ENCODE data around the gene KDELR3. TPM values are rescaled to one million over a fixed set of nuclear protein-coding genes. Genes with fewer than 3 reads are reported as not detected.

KDELR3 gene
- total and polyA plus RNA-seq, 10 of the 15 experiments (the other 5 are each of a cell fraction or from before 2014, with no cell fraction given): 0.15 to 0.98 (median 0.25) TPM; not detected in 1

DNA sequence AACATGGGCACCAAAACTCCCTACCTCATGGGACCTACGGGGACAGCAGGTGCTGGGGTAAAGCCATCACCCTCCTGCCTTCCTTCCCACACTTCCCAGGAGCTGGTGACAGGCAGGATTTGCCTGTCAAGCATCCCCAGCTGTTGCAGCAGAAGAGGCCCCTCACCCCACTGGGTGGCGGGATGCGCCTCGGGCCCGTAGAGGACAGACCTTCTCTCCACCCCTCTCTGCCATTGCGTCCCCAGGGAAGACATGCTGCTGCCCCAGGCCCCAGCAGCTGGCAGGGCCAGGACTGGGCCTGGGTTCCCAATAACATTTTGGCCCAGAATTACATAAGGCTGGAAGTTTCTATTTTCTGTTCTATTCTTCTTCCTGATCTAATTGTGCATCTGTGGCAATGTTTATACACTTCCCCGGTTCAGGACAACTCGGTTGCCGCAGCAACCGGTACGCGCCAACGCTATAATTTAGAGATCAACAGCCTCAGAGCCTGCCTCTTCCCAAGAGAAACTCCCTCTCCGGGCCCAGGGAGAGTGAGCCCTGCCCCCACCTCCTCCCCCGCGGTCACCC, 38.3 kb upstream of the KDELR3 start:
- CTCF ChIA-PET: no interaction called here
- Histone ChIP-seq H3K27me3 (replicated peaks in 1 of 2; ENCODE audit: control insufficient read depth in 2 of 2, insufficient read depth in 2 of 2, low read length in 1 of 2) (peaks cover 0 to 4% of the 10 kb centered on the region in 2 experiments; a peak in 2 of 4 replicates), H3K36me3 (ENCODE audit: control insufficient read depth in 2 of 2, insufficient read depth in 2 of 2, low read length in 1 of 2) (no peaks in the 10 kb centered on the region), H3K27ac (ENCODE audit: control insufficient read depth, insufficient read depth) (no peak overlapping the region), H3K4me2 (ENCODE audit: control insufficient read depth, insufficient read depth) (no peak overlapping the region), H2AFZ (ENCODE audit: control insufficient read depth, low read depth, low read length) (no peak overlapping the region), H4K20me1 (ENCODE audit: control insufficient read depth, insufficient read depth) (no peaks in the 10 kb centered on the region), H3K9me3 (replicated peaks; ENCODE audit: control insufficient read depth, insufficient read depth, low read length) (no peaks in the 10 kb centered on the region), H3K4me3 (no peak overlapping the region), H3K4me1 (ENCODE audit: control insufficient read depth, insufficient read depth, low read length) (no peaks in the 10 kb centered on the region), H3K9ac (ENCODE audit: control insufficient read depth, insufficient read depth, low read length) (no peak overlapping the region), H3K79me2 (ENCODE audit: control insufficient read depth, insufficient read depth, low read length) (no peaks in the 10 kb centered on the region)
- WGBS (ENCODE audit: insufficient coverage, insufficient replicate concordance, low lambda C conversion rate, missing lambda C conversion rate): 70% methylated on average over 15 of the region's 16 CpGs
- POLR2A ChIA-PET: no interaction called here
- DNase-seq (ENCODE audit: low read depth, low spot score) (no peak), ATAC-seq (no peak), FAIRE-seq (no peak)
- no peak for TF ChIP-seq ZBTB40 (IDR thresholded peaks at IDR 0.05; ENCODE audit: borderline replicate concordance)
- TF ChIP-seq PAX5 (IDR thresholded peaks at IDR 0.05; ENCODE audit: borderline replicate concordance, low read depth, low read length): no peak
- TF ChIP-seq CEBPB (IDR thresholded peaks at IDR 0.05; ENCODE audit: borderline replicate concordance in 1 of 2, low read depth in 2 of 2, low read length in 2 of 2): no peak
- TF ChIP-seq HDGF (IDR thresholded peaks at IDR 0.05): no peak
- TF ChIP-seq ELK1 (IDR thresholded peaks at IDR 0.05; ENCODE audit: low read depth, low read length): no peak
- no peak for TF ChIP-seq KAT2A (conservative IDR thresholded peaks at IDR 0.05; ENCODE audit: control insufficient read depth, low read depth, low read length)
- no peak for TF ChIP-seq SIN3A (IDR thresholded peaks at IDR 0.05; ENCODE audit: low read depth, low read length)
- TF ChIP-seq NR2F1 (conservative IDR thresholded peaks at IDR 0.05): no peak
- no peak for TF ChIP-seq ZNF207 (IDR thresholded peaks at IDR 0.05; ENCODE audit: borderline replicate concordance)
- no peak for TF ChIP-seq EZH2 (IDR thresholded peaks at IDR 0.05; ENCODE audit: borderline replicate concordance, control insufficient read depth, low read depth, low read length)
- no peak for TF ChIP-seq RUNX3 (IDR thresholded peaks at IDR 0.05; ENCODE audit: low read length)
- TF ChIP-seq ZNF217 (IDR thresholded peaks at IDR 0.05): no peak
- TF ChIP-seq NFYB (IDR thresholded peaks at IDR 0.05; ENCODE audit: insufficient read depth, low read depth, low read length): no peak
- TF ChIP-seq LARP7 (IDR thresholded peaks at IDR 0.05): no peak
- TF ChIP-seq MEF2A (IDR thresholded peaks at IDR 0.05; ENCODE audit: insufficient read depth, low read depth, low read length): no peak
- TF ChIP-seq ZNF384 (IDR thresholded peaks at IDR 0.05; ENCODE audit: borderline replicate concordance, low read depth, low read length): no peak
- TF ChIP-seq MYB (IDR thresholded peaks at IDR 0.05; ENCODE audit: borderline replicate concordance, low read depth, low read length): no peak
- no peak for TF ChIP-seq NR2C2 (IDR thresholded peaks at IDR 0.05; ENCODE audit: borderline replicate concordance, control insufficient read depth, insufficient read length, low read depth)
- TF ChIP-seq SUPT20H (IDR thresholded peaks at IDR 0.05; ENCODE audit: borderline replicate concordance, control insufficient read depth, low read depth, low read length): no peak
- intact Hi-C loops (cut with micrococcal nuclease; ENCODE audit: unreplicated experiment): no loop called here
- in situ Hi-C loops (cut with MboI): no loop called here
- RAD21 ChIA-PET (ENCODE audit: unreplicated experiment): no interaction called here
- no TSS peak for BruUV-seq (replicated peaks)
- SMC1A ChIA-PET (ENCODE audit: uncharacterized antibody, unreplicated experiment): interaction anchor here (0.6 kb wide), 1 partner anchor 61 kb away, joined by 4 read pairs; no protein-coding TSS in a partner anchor
